ENCODE data around the gene XPR1. TPM values are rescaled to one million over a fixed set of nuclear protein-coding genes. Genes with fewer than 3 reads are reported as not detected.

Gene XPR1
- total RNA-seq, 1 donor: 25.7 TPM

- Histone ChIP-seq H3K4me2 (ENCODE audit: insufficient read depth, low read length) (no peak overlapping the region), H3K79me2 (ENCODE audit: insufficient read depth, low read length) (peaks cover 8% of the 10 kb centered on the region), H3K36me3 (ENCODE audit: insufficient read depth, low read length) (no peaks in the 10 kb centered on the region), H3K9me3 (ENCODE audit: low read depth, low read length) (peaks cover 4% of the 10 kb centered on the region), H3K4me3 (ENCODE audit: insufficient read depth, low read length) (no peak overlapping the region), H2AFZ (ENCODE audit: low read length) (no peak overlapping the region), H3K27ac (ENCODE audit: low read depth, low read length) (no peak overlapping the region), H3K27me3 (ENCODE audit: insufficient read depth, low read length) (no peaks in the 10 kb centered on the region), H4K20me1 (ENCODE audit: insufficient read depth, low read length) (no peaks in the 10 kb centered on the region), H3K4me1 (ENCODE audit: insufficient read depth, low read length) (no peaks in the 10 kb centered on the region)
- TF ChIP-seq CTCF (IDR thresholded peaks at IDR 0.05; ENCODE audit: extremely low read depth, low read depth, low read length): no peak
- DNase-seq (ENCODE audit: insufficient read length, low spot score, missing footprints): no peak
Measured at GRCh38 chr1:180731131-180731530, 99.3 kb downstream of the XPR1 start.

- no peak overlapping the region for H2AFZ ChIP-seq (ENCODE audit: low read length)
- H3K4me3 ChIP-seq (ENCODE audit: insufficient read depth, low read length): no peak overlapping the region
- no peak for DNase-seq (ENCODE audit: insufficient read length, low spot score, missing footprints)
- peaks cover 8% of the 10 kb centered on the region for H3K79me2 ChIP-seq (ENCODE audit: insufficient read depth, low read length)
- H3K27me3 ChIP-seq (ENCODE audit: insufficient read depth, low read length): no peaks in the 10 kb centered on the region
- H3K36me3 ChIP-seq (ENCODE audit: insufficient read depth, low read length): no peaks in the 10 kb centered on the region
- no peaks in the 10 kb centered on the region for H3K4me1 ChIP-seq (ENCODE audit: insufficient read depth, low read length)
- no peaks in the 10 kb centered on the region for H4K20me1 ChIP-seq (ENCODE audit: insufficient read depth, low read length)
- H3K9me3 ChIP-seq (ENCODE audit: low read depth, low read length): peaks cover 4% of the 10 kb centered on the region
- no peak for TF ChIP-seq CTCF (IDR thresholded peaks at IDR 0.05; ENCODE audit: extremely low read depth, low read depth, low read length)
- H3K4me2 ChIP-seq (ENCODE audit: insufficient read depth, low read length): no peak overlapping the region
- no peak overlapping the region for H3K27ac ChIP-seq (ENCODE audit: low read depth, low read length)
Measured at GRCh38 chr1:180732866-180733265, 101.0 kb downstream of the XPR1 start.

- H3K9me3 ChIP-seq (ENCODE audit: low read depth, low read length): peaks cover 4% of the 10 kb centered on the region
- H3K4me3 ChIP-seq (ENCODE audit: insufficient read depth, low read length): no peak overlapping the region
- no peak overlapping the region for H2AFZ ChIP-seq (ENCODE audit: low read length)
- H4K20me1 ChIP-seq (ENCODE audit: insufficient read depth, low read length): no peaks in the 10 kb centered on the region
- peaks cover 8% of the 10 kb centered on the region for H3K79me2 ChIP-seq (ENCODE audit: insufficient read depth, low read length)
- no peaks in the 10 kb centered on the region for H3K27me3 ChIP-seq (ENCODE audit: insufficient read depth, low read length)
- H3K4me1 ChIP-seq (ENCODE audit: insufficient read depth, low read length): no peaks in the 10 kb centered on the region
- no peak overlapping the region for H3K27ac ChIP-seq (ENCODE audit: low read depth, low read length)
- no peak for TF ChIP-seq CTCF (IDR thresholded peaks at IDR 0.05; ENCODE audit: extremely low read depth, low read depth, low read length)
- no peak for DNase-seq (ENCODE audit: insufficient read length, low spot score, missing footprints)
- H3K4me2 ChIP-seq (ENCODE audit: insufficient read depth, low read length): no peak overlapping the region
- H3K36me3 ChIP-seq (ENCODE audit: insufficient read depth, low read length): no peaks in the 10 kb centered on the region
Measured at GRCh38 chr1:180734366-180734765, 102.5 kb downstream of the XPR1 start.

DNA sequence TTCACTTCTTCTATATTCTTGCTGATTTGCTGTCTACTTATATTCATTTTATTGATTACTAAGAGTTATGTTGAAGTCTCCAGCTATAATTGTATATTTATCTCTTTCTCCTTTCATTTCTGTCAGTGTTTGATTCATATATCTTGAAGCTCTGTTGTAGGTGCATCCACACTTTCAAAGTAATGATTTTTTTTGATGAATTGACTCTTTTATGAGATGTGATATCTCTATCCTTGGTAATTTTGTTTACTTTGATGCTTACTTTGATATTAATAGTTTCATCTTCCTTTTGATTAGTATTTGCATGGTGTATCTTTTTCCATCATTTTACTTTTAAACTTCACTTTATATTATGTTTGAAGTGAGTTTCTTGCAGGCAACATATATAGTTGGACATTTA, 110.8 kb downstream of the XPR1 start:
- H3K27ac ChIP-seq (ENCODE audit: low read depth, low read length): no peak overlapping the region
- no peak for TF ChIP-seq CTCF (IDR thresholded peaks at IDR 0.05; ENCODE audit: extremely low read depth, low read depth, low read length)
- no peak overlapping the region for H2AFZ ChIP-seq (ENCODE audit: low read length)
- H4K20me1 ChIP-seq (ENCODE audit: insufficient read depth, low read length): peaks cover 3% of the 10 kb centered on the region
- no peak overlapping the region for H3K4me3 ChIP-seq (ENCODE audit: insufficient read depth, low read length)
- no peak for DNase-seq (ENCODE audit: insufficient read length, low spot score, missing footprints)
- H3K4me2 ChIP-seq (ENCODE audit: insufficient read depth, low read length): no peak overlapping the region
- H3K27me3 ChIP-seq (ENCODE audit: insufficient read depth, low read length): no peaks in the 10 kb centered on the region
- peaks cover 3% of the 10 kb centered on the region for H3K79me2 ChIP-seq (ENCODE audit: insufficient read depth, low read length)
- H3K4me1 ChIP-seq (ENCODE audit: insufficient read depth, low read length): no peaks in the 10 kb centered on the region
- no peaks in the 10 kb centered on the region for H3K36me3 ChIP-seq (ENCODE audit: insufficient read depth, low read length)
- no peaks in the 10 kb centered on the region for H3K9me3 ChIP-seq (ENCODE audit: low read depth, low read length)
